ENCODE measurements around the gene CTSH. TPM values are rescaled to one million over a fixed set of nuclear protein-coding genes. Genes with fewer than 3 reads are reported as not detected.

The CTSH gene
- total and polyA plus RNA-seq, 5 donors from 2014 or later: 9.6 to 51.5 (median 35.5) TPM

GRCh38 chr15:78969687-78970349 lies 25.0 kb upstream of the CTSH start:
- peaks cover 3% of the 10 kb centered on the region for H3K36me3 Mint-ChIP-seq
- Histone ChIP-seq H3K27me3 (ENCODE audit: control insufficient read depth, insufficient read depth, low read length) (no peaks in the 10 kb centered on the region), H3K36me3 (ENCODE audit: control insufficient read depth, insufficient read depth, low read length) (no peaks in the 10 kb centered on the region), H3K27ac (ENCODE audit: insufficient read depth, low read length, poor library complexity, severe bottlenecking) (no peak overlapping the region), H3K4me1 (ENCODE audit: control insufficient read depth, insufficient read depth, low read length, poor library complexity, severe bottlenecking) (no peaks in the 10 kb centered on the region), H3K9me3 (ENCODE audit: control insufficient read depth in 2 of 2, low read length in 2 of 2) (no peaks in the 10 kb centered on the region), H3K4me3 (ENCODE audit: low read depth, low read length) (no peak overlapping the region)
- no peak overlapping the region for H3K27ac Mint-ChIP-seq
- DNase-seq: no peak
- H3K27me3 Mint-ChIP-seq: peaks cover 5% of the 10 kb centered on the region
- H3K4me1 Mint-ChIP-seq: no peaks in the 10 kb centered on the region
- peaks cover 0 to 3% (median 0%) of the 10 kb centered on the region in 7 donors for H3K9me3 Mint-ChIP-seq
- no peak for ATAC-seq (ENCODE audit: low read depth in 2 of 2)
- H3K4me3 Mint-ChIP-seq: peak overlapping the region in 1 of 4 donors; percentile 51

GRCh38 chr15:78968539-78969271 lies 23.9 kb upstream of the CTSH start:
- Mint-ChIP-seq H3K4me1 (no peaks in the 10 kb centered on the region), H3K36me3 (peaks cover 3% of the 10 kb centered on the region), H3K4me3 (no peak overlapping the region), H3K27me3 (peaks cover 5% of the 10 kb centered on the region), H3K27ac (peak overlapping the region in 1 of 3 donors; percentile 45), H3K9me3 (no peaks in the 10 kb centered on the region)
- Histone ChIP-seq H3K4me3 (ENCODE audit: low read depth, low read length) (no peak overlapping the region), H3K9me3 (ENCODE audit: control insufficient read depth in 2 of 2, low read length in 2 of 2) (no peaks in the 10 kb centered on the region), H3K36me3 (ENCODE audit: control insufficient read depth, insufficient read depth, low read length) (no peaks in the 10 kb centered on the region), H3K4me1 (ENCODE audit: control insufficient read depth, insufficient read depth, low read length, poor library complexity, severe bottlenecking) (no peaks in the 10 kb centered on the region), H3K27ac (ENCODE audit: insufficient read depth, low read length, poor library complexity, severe bottlenecking) (no peak overlapping the region), H3K27me3 (ENCODE audit: control insufficient read depth, insufficient read depth, low read length) (no peaks in the 10 kb centered on the region)
- no peak for DNase-seq
- ATAC-seq (ENCODE audit: low read depth in 2 of 2): no peak

GRCh38 chr15:78968114-78968513 lies 23.3 kb upstream of the CTSH start:
- H3K27me3 ChIP-seq (ENCODE audit: control insufficient read depth, insufficient read depth, low read length): no peaks in the 10 kb centered on the region
- no peak for DNase-seq
- Mint-ChIP-seq H3K27me3 (peaks cover 5% of the 10 kb centered on the region), H3K36me3 (peaks cover 3% of the 10 kb centered on the region), H3K9me3 (no peaks in the 10 kb centered on the region), H3K27ac (no peak overlapping the region), H3K4me3 (no peak overlapping the region), H3K4me1 (no peaks in the 10 kb centered on the region)
- no peak overlapping the region for H3K4me3 ChIP-seq (ENCODE audit: low read depth, low read length)
- no peaks in the 10 kb centered on the region for H3K36me3 ChIP-seq (ENCODE audit: control insufficient read depth, insufficient read depth, low read length)
- H3K27ac ChIP-seq (ENCODE audit: insufficient read depth, low read length, poor library complexity, severe bottlenecking): no peak overlapping the region
- no peak for ATAC-seq (ENCODE audit: low read depth in 2 of 2)
- H3K4me1 ChIP-seq (ENCODE audit: control insufficient read depth, insufficient read depth, low read length, poor library complexity, severe bottlenecking): no peaks in the 10 kb centered on the region
- no peaks in the 10 kb centered on the region for H3K9me3 ChIP-seq (ENCODE audit: control insufficient read depth in 2 of 2, low read length in 2 of 2)

- no peak overlapping the region for H3K4me3 ChIP-seq (ENCODE audit: low read depth, low read length)
- no peak for DNase-seq
- H3K9me3 ChIP-seq (ENCODE audit: control insufficient read depth in 2 of 2, low read length in 2 of 2): no peaks in the 10 kb centered on the region
- Mint-ChIP-seq H3K9me3 (no peaks in the 10 kb centered on the region), H3K27ac (no peak overlapping the region), H3K36me3 (peaks cover 3% of the 10 kb centered on the region), H3K27me3 (peaks cover 9% of the 10 kb centered on the region), H3K4me1 (no peaks in the 10 kb centered on the region), H3K4me3 (no peak overlapping the region)
- H3K27ac ChIP-seq (ENCODE audit: insufficient read depth, low read length, poor library complexity, severe bottlenecking): no peak overlapping the region
- H3K27me3 ChIP-seq (ENCODE audit: control insufficient read depth, insufficient read depth, low read length): no peaks in the 10 kb centered on the region
- H3K4me1 ChIP-seq (ENCODE audit: control insufficient read depth, insufficient read depth, low read length, poor library complexity, severe bottlenecking): no peaks in the 10 kb centered on the region
- H3K36me3 ChIP-seq (ENCODE audit: control insufficient read depth, insufficient read depth, low read length): no peaks in the 10 kb centered on the region
- no peak for ATAC-seq (ENCODE audit: low read depth in 2 of 2)
These were observed 15.5 kb upstream of the CTSH start for GRCh38 chr15:78960308-78960707.

GRCh38 chr15:78959360-78959759 lies 14.5 kb upstream of the CTSH start:
- no peak for ATAC-seq (ENCODE audit: low read depth in 2 of 2)
- H3K36me3 ChIP-seq (ENCODE audit: control insufficient read depth, insufficient read depth, low read length): no peaks in the 10 kb centered on the region
- no peak overlapping the region for H3K27ac Mint-ChIP-seq
- H3K4me3 ChIP-seq (ENCODE audit: low read depth, low read length): no peak overlapping the region
- no peak overlapping the region for H3K27ac ChIP-seq (ENCODE audit: insufficient read depth, low read length, poor library complexity, severe bottlenecking)
- H3K27me3 ChIP-seq (ENCODE audit: control insufficient read depth, insufficient read depth, low read length): no peaks in the 10 kb centered on the region
- H3K4me3 Mint-ChIP-seq: no peak overlapping the region
- H3K27me3 Mint-ChIP-seq: peaks cover 9% of the 10 kb centered on the region
- no peaks in the 10 kb centered on the region for H3K4me1 ChIP-seq (ENCODE audit: control insufficient read depth, insufficient read depth, low read length, poor library complexity, severe bottlenecking)
- no peaks in the 10 kb centered on the region for H3K36me3 Mint-ChIP-seq
- DNase-seq: no peak
- no peaks in the 10 kb centered on the region for H3K9me3 ChIP-seq (ENCODE audit: control insufficient read depth in 2 of 2, low read length in 2 of 2)
- H3K9me3 Mint-ChIP-seq: no peaks in the 10 kb centered on the region
- H3K4me1 Mint-ChIP-seq: no peaks in the 10 kb centered on the region

GRCh38 chr15:78957416-78958093 lies 12.7 kb upstream of the CTSH start:
- H3K9me3 ChIP-seq (ENCODE audit: control insufficient read depth in 2 of 2, low read length in 2 of 2): no peaks in the 10 kb centered on the region
- Mint-ChIP-seq H3K36me3 (no peaks in the 10 kb centered on the region), H3K27me3 (peaks cover 14% of the 10 kb centered on the region), H3K4me3 (no peak overlapping the region), H3K27ac (no peak overlapping the region), H3K9me3 (no peaks in the 10 kb centered on the region), H3K4me1 (no peaks in the 10 kb centered on the region)
- no peak overlapping the region for H3K4me3 ChIP-seq (ENCODE audit: low read depth, low read length)
- no peak overlapping the region for H3K27ac ChIP-seq (ENCODE audit: insufficient read depth, low read length, poor library complexity, severe bottlenecking)
- H3K36me3 ChIP-seq (ENCODE audit: control insufficient read depth, insufficient read depth, low read length): no peaks in the 10 kb centered on the region
- H3K27me3 ChIP-seq (ENCODE audit: control insufficient read depth, insufficient read depth, low read length): no peaks in the 10 kb centered on the region
- H3K4me1 ChIP-seq (ENCODE audit: control insufficient read depth, insufficient read depth, low read length, poor library complexity, severe bottlenecking): no peaks in the 10 kb centered on the region
- DNase-seq (no peak), ATAC-seq (ENCODE audit: low read depth in 2 of 2) (no peak)

- H3K36me3 ChIP-seq (ENCODE audit: control insufficient read depth, insufficient read depth, low read length): no peaks in the 10 kb centered on the region
- no peak for ATAC-seq (ENCODE audit: low read depth in 2 of 2)
- Mint-ChIP-seq H3K4me3 (no peak overlapping the region), H3K27me3 (peaks cover 15% of the 10 kb centered on the region), H3K4me1 (no peaks in the 10 kb centered on the region), H3K9me3 (no peaks in the 10 kb centered on the region), H3K27ac (no peak overlapping the region), H3K36me3 (no peaks in the 10 kb centered on the region)
- no peaks in the 10 kb centered on the region for H3K27me3 ChIP-seq (ENCODE audit: control insufficient read depth, insufficient read depth, low read length)
- H3K4me3 ChIP-seq (ENCODE audit: low read depth, low read length): no peak overlapping the region
- no peaks in the 10 kb centered on the region for H3K9me3 ChIP-seq (ENCODE audit: control insufficient read depth in 2 of 2, low read length in 2 of 2)
- DNase-seq: no peak
- H3K27ac ChIP-seq (ENCODE audit: insufficient read depth, low read length, poor library complexity, severe bottlenecking): no peak overlapping the region
- no peaks in the 10 kb centered on the region for H3K4me1 ChIP-seq (ENCODE audit: control insufficient read depth, insufficient read depth, low read length, poor library complexity, severe bottlenecking)
These were observed 12.1 kb upstream of the CTSH start for GRCh38 chr15:78956937-78957336.

Data from CD4-positive, CD25-positive, alpha-beta regulatory T cell (primary cell).